CD4-positive, CD25-positive, alpha-beta regulatory T cell (primary cell): ENCODE results near the gene ABCC6. TPM values are rescaled to one million over a fixed set of nuclear protein-coding genes. Genes with fewer than 3 reads are reported as not detected.
"Not testable (repeated sequence)": the region's sequence is repeated elsewhere in the genome, so short reads cannot be mapped to it uniquely, and the experiment has no call there.

Experiments used
- ATAC-seq, 2 donors: fragments of 150-1000 bp; cut with Tn5 transposase; one replicate each; pipeline ENCODE4 v1.10.0; 2021; ENCODE audit warnings: low read depth in 2 of 2, moderate number of reproducible peaks in 2 of 2, moderate library complexity in 1 of 2
- DNase-seq, 3 donors: peaks; one replicate each; pipeline versions ENCODE4 v3.0.0 to v3.0.0-alpha.2; 2012 to 2022; ENCODE audit warnings: mixed read lengths in 1 of 3
- H3K27ac ChIP-seq: one replicate; pipeline ENCODE4 v1.7.0; 2013; ENCODE audit warnings: mild to moderate bottlenecking, low read length; ENCODE audit not compliant: insufficient read depth, poor library complexity, severe bottlenecking
- H3K27me3 ChIP-seq: one replicate; pipeline ENCODE4 v1.7.0; 2013; ENCODE audit warnings: low read length; ENCODE audit not compliant: control insufficient read depth, insufficient read depth
- H3K36me3 ChIP-seq: one replicate; pipeline ENCODE4 v1.7.0; 2013; ENCODE audit warnings: mild to moderate bottlenecking, low read length, moderate library complexity; ENCODE audit not compliant: control insufficient read depth, insufficient read depth
- H3K4me1 ChIP-seq: 2 replicates; pipeline ENCODE4 v1.7.0; 2013; ENCODE audit warnings: mild to moderate bottlenecking, low read length; ENCODE audit not compliant: insufficient read depth, control insufficient read depth, poor library complexity, severe bottlenecking
- H3K4me3 ChIP-seq: one replicate; pipeline ENCODE4 v1.7.0; 2013; ENCODE audit warnings: low read depth, mild to moderate bottlenecking, low read length, moderate library complexity
- H3K9me3 ChIP-seq, 2 experiments: 1 replicate in 1 of 2; 2 replicates in 1 of 2; pipeline ENCODE4 v1.7.0; 2013; ENCODE audit warnings: low read length in 2 of 2, mild to moderate bottlenecking in 1 of 2, moderate library complexity in 1 of 2; ENCODE audit not compliant: control insufficient read depth in 2 of 2
- H3K27ac Mint-ChIP-seq, 3 donors: one replicate each; pipeline ENCODE4 v1.8.0; 2020 to 2022; ENCODE audit warnings: mild to moderate bottlenecking in 3 of 3, mixed read lengths in 3 of 3, moderate library complexity in 2 of 3
- H3K27me3 Mint-ChIP-seq: one replicate; pipeline ENCODE4 v1.8.0; 2022; ENCODE audit warnings: mild to moderate bottlenecking, mixed read lengths
- H3K36me3 Mint-ChIP-seq: one replicate; pipeline ENCODE4 v1.8.0; 2020; ENCODE audit warnings: mixed read lengths
- H3K4me1 Mint-ChIP-seq, 4 donors: one replicate each; pipeline ENCODE4 v1.8.0; 2020 to 2022; ENCODE audit warnings: mixed read lengths in 4 of 4, mild to moderate bottlenecking in 1 of 4
- H3K4me3 Mint-ChIP-seq, 4 donors: one replicate each; pipeline ENCODE4 v1.8.0; 2020 to 2022; ENCODE audit warnings: mild to moderate bottlenecking in 4 of 4, mixed read lengths in 4 of 4, moderate library complexity in 3 of 4
- H3K9me3 Mint-ChIP-seq, 7 donors: one replicate each; pipeline ENCODE4 v1.8.0; 2020 to 2022; ENCODE audit warnings: mixed read lengths in 7 of 7, mild to moderate bottlenecking in 3 of 7, moderate library complexity in 2 of 7
- polyA plus RNA-seq, 4 donors: library from polyadenylated mRNA; unstranded; fragments of 300-500 nt; fragmentation: Illumina TruSeq; gene quantifications; one replicate each; pipeline ENCODE4 v1.2.3, GENCODE V29; 2021
- total RNA-seq: library from RNA; stranded (reverse); gene quantifications from one replicate; pipeline ENCODE4 v1.2.3, GENCODE V29; 2022

Gene ABCC6
- total and polyA plus RNA-seq, 5 donors from 2014 or later: 0.09 to 0.25 (median 0.13) TPM; not detected in 1

GRCh38 chr16:16148755-16149154 is 74.5 kb downstream of the ABCC6 start:
- H3K9me3 Mint-ChIP-seq: no peaks in the 10 kb centered on the region
- H3K27ac Mint-ChIP-seq: no peak overlapping the region
- Histone ChIP-seq H3K4me1 (no peaks in the 10 kb centered on the region), H3K9me3 (no peaks in the 10 kb centered on the region), H3K36me3 (peaks cover 18% of the 10 kb centered on the region), H3K27ac (no peak overlapping the region), H3K27me3 (no peaks in the 10 kb centered on the region), H3K4me3 (no peak overlapping the region)
- no peaks in the 10 kb centered on the region for H3K4me1 Mint-ChIP-seq
- peaks cover 15% of the 10 kb centered on the region for H3K36me3 Mint-ChIP-seq
- ATAC-seq (no peak), DNase-seq (no peak)
- H3K27me3 Mint-ChIP-seq: no peaks in the 10 kb centered on the region
- H3K4me3 Mint-ChIP-seq: no peak overlapping the region

DNA sequence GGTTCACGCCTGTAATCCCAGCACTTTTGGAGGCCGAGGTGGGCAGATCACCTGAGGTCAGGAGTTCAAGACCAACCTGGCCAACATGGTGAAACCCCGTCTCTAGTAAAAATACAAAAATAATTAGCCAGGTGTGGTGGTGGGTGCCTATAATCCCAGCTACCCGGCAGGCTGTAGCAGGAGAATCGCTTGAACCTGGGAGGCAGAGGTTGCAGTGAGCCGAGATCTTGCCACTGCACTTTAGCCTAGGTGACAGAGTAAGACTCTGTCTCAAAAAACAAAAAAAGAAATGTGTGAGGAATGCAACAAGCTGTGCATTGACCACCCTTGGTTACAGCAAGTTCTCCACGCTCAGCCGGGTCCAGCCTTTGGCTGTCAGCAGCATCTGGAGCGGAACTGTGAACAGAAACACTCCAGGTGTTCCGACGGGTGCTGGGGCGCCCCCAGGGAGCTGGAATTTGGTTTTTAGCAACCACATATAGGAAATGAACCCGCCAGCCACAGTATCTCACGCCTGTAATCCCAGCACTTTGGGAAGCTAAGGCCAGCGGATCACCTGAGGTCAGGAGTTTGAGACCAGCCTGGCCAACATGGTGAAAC is 75.2 kb downstream of the ABCC6 start:
- not testable (repeated sequence) for H3K4me3 Mint-ChIP-seq, H3K4me1 ChIP-seq, H3K9me3 ChIP-seq, H3K4me1 Mint-ChIP-seq, H3K9me3 Mint-ChIP-seq, H3K27ac Mint-ChIP-seq, H3K27me3 Mint-ChIP-seq, DNase-seq, H3K4me3 ChIP-seq, ATAC-seq, H3K27me3 ChIP-seq, H3K27ac ChIP-seq
- H3K36me3 Mint-ChIP-seq: peaks cover 17% of the 10 kb centered on the region
- H3K36me3 ChIP-seq: peaks cover 18% of the 10 kb centered on the region

GRCh38 chr16:16147316-16147999 is 75.8 kb downstream of the ABCC6 start:
- ATAC-seq: no peak
- no peaks in the 10 kb centered on the region for H3K4me1 ChIP-seq
- H3K36me3 Mint-ChIP-seq: peaks cover 20% of the 10 kb centered on the region
- no peak overlapping the region for H3K4me3 Mint-ChIP-seq
- H3K27ac ChIP-seq: no peak overlapping the region
- H3K27me3 Mint-ChIP-seq: no peaks in the 10 kb centered on the region
- no peaks in the 10 kb centered on the region for H3K9me3 Mint-ChIP-seq
- no peaks in the 10 kb centered on the region for H3K27me3 ChIP-seq
- no peak overlapping the region for H3K4me3 ChIP-seq
- no peaks in the 10 kb centered on the region for H3K4me1 Mint-ChIP-seq
- no peak overlapping the region for H3K27ac Mint-ChIP-seq
- no peaks in the 10 kb centered on the region for H3K9me3 ChIP-seq
- peaks cover 21% of the 10 kb centered on the region for H3K36me3 ChIP-seq
- no peak for DNase-seq

DNA sequence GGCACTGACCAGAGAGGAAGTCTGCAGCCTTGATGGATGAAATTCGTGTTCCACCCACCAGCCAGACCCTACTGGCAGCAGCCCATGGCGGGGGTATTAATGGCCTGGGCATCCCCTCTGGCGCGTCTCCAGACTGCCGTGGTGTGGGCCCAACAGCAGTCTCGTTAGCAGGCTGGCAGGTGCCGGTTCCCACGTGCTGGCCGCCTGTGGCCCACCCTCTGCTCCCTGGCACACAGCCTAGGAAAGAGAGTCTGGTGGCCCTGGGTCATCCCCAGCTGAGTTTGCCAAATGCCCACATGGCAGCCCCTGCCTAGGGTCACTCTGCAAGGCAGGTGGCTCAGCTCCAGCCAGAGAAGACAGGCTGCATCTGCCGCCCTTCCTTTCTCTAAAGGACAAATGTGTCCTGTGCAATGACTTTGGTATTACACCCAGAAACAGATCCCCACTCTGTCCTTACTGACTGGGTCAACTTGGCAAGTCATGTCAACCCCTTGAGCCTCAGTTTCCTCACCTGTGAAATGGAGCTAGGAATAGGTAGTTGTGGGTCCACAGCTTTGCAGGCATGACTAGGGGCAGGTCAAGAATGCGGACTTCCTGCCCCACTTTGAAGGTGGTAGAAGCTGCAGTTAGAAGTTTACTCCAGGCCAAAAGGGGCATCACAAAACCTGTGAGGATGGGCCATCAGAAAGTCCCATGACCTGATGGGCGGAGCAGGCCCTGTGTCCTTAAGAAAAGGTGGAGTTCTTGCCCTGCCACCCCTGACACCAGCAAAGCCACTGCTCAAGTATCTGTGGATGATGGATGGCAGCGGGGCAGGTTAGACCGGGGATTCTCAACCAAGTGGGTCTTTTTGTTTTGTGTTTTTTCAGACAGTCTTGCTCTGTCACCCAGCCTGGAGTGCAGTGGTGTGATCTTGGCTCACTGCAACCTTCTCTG is 76.6 kb downstream of the ABCC6 start:
- Mint-ChIP-seq H3K4me3 (no peak overlapping the region), H3K4me1 (no peaks in the 10 kb centered on the region), H3K36me3 (peaks cover 23% of the 10 kb centered on the region), H3K9me3 (no peaks in the 10 kb centered on the region), H3K27ac (no peak overlapping the region), H3K27me3 (no peaks in the 10 kb centered on the region)
- Histone ChIP-seq H3K36me3 (peaks cover 28% of the 10 kb centered on the region), H3K9me3 (no peaks in the 10 kb centered on the region), H3K4me3 (no peak overlapping the region), H3K27me3 (no peaks in the 10 kb centered on the region), H3K4me1 (no peaks in the 10 kb centered on the region), H3K27ac (no peak overlapping the region)
- ATAC-seq (no peak), DNase-seq (no peak)

GRCh38 chr16:16145286-16145685 is 78.0 kb downstream of the ABCC6 start:
- Mint-ChIP-seq H3K27me3 (no peaks in the 10 kb centered on the region), H3K4me1 (no peaks in the 10 kb centered on the region), H3K36me3 (peaks cover 32% of the 10 kb centered on the region), H3K9me3 (no peaks in the 10 kb centered on the region), H3K27ac (no peak overlapping the region), H3K4me3 (no peak overlapping the region)
- no peak for ATAC-seq
- Histone ChIP-seq H3K9me3 (no peaks in the 10 kb centered on the region), H3K27me3 (no peaks in the 10 kb centered on the region), H3K4me1 (no peaks in the 10 kb centered on the region), H3K27ac (no peak overlapping the region), H3K36me3 (peaks cover 42% of the 10 kb centered on the region), H3K4me3 (no peak overlapping the region)
- no peak for DNase-seq

- no peaks in the 10 kb centered on the region for H3K9me3 Mint-ChIP-seq
- no peaks in the 10 kb centered on the region for H3K4me1 Mint-ChIP-seq
- H3K36me3 Mint-ChIP-seq: peaks cover 39% of the 10 kb centered on the region
- no peak for DNase-seq
- H3K27me3 ChIP-seq: no peaks in the 10 kb centered on the region
- no peaks in the 10 kb centered on the region for H3K4me1 ChIP-seq
- no peaks in the 10 kb centered on the region for H3K9me3 ChIP-seq
- no peak for ATAC-seq
- H3K4me3 Mint-ChIP-seq: no peak overlapping the region
- H3K27me3 Mint-ChIP-seq: no peaks in the 10 kb centered on the region
- no peak overlapping the region for H3K27ac ChIP-seq
- H3K27ac Mint-ChIP-seq: peak overlapping the region in 1 of 3 donors; percentile 6
- peaks cover 50% of the 10 kb centered on the region for H3K36me3 ChIP-seq
- no peak overlapping the region for H3K4me3 ChIP-seq
Measured at GRCh38 chr16:16144416-16144815, 78.9 kb downstream of the ABCC6 start.

GRCh38 chr16:16143931-16144330 is 79.4 kb downstream of the ABCC6 start:
- Mint-ChIP-seq H3K27me3 (no peaks in the 10 kb centered on the region), H3K36me3 (peaks cover 41% of the 10 kb centered on the region), H3K4me1 (no peaks in the 10 kb centered on the region), H3K4me3 (no peak overlapping the region), H3K9me3 (no peaks in the 10 kb centered on the region), H3K27ac (no peak overlapping the region)
- Histone ChIP-seq H3K27ac (no peak overlapping the region), H3K9me3 (no peaks in the 10 kb centered on the region), H3K27me3 (no peaks in the 10 kb centered on the region), H3K4me1 (no peaks in the 10 kb centered on the region), H3K4me3 (no peak overlapping the region), H3K36me3 (peaks cover 54% of the 10 kb centered on the region)
- DNase-seq (no peak), ATAC-seq (no peak)
